Hepatic stellate cell (primary cell): ENCODE results near the gene CEBPZOS.
A peak's percentile ranks its signal among the peaks of the same experiment; 100 is the strongest.

Experiments
- DNase-seq: peaks from one replicate; pipeline ENCODE4 v3.0.0; 2011; ENCODE audit warnings: low spot score

The CEBPZOS gene

GRCh38 chr2:37196320-37197195, at the start of gene CEBPZOS:
CEBPZOS (plus strand) TSS chr2:37196496; CDS start chr2:37199705, 3,209 bp downstream.
- DNase-seq, result peak; percentile 81

DNA sequence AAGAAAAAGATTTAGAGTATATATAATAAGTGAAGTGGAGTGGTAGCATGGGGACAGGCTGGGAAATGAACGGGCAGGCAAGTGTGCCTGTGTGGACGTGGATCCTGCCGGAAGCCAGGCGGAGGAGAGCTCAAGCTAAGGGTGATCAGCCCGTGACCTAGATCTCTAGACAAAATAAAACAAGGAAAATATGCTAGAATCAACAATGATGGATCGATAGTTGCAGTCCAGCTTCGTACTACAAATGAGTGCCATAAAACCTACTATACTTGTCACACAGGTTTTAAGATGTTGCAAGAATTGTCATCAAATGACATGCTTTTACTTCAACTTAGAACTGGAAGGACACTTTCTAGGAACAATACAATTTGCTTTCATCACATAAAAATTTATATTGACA, 48.0 kb upstream of the CEBPZOS start:
- no peak for DNase-seq

- DNase-seq, result no peak
Observed at GRCh38 chr2:37149626-37150322, 46.5 kb upstream of the CEBPZOS start.

DNA sequence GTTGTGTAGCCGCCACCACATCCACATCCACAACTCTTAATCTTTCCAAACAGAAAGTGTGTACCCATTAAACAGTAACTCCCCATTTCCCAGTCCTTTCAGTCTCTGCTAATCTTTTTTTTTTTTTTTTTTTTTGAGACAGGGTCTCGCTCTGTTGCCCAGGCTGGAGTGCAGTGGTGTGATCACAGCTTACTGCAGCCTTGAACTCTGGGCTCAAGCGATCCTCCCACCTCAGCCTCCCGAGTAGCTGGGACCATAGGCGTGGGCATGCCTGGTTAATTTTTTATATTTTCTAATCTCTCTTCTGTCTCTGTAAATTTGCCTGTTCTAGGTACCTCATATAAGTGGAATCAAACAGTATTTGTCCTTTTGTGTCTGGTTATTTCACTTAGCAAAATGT, 43.1 kb upstream of the CEBPZOS start:
- no peak for DNase-seq

DNA sequence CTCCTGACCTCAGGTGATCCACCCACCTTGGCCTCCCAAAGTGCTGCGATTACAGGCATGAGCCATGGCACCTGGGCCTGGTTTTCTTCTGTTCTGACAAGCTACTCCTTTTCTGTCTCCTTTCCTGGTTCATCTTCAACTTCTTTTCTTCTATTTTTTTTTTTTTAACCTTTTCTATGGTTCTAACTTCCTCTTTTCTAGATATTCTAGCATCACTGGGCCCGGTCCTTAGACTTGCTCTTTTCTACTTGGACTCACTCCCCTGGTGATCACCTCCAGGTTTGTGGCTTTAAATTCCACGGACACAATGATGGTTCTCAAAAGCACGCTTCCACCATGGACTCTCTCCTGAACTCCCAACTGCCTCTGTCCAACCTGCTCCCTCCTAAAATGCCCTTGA, 41.5 kb upstream of the CEBPZOS start:
- DNase-seq, result no peak

- peak; percentile 69 for DNase-seq
Observed at GRCh38 chr2:37156071-37156856, 40.0 kb upstream of the CEBPZOS start.

DNA sequence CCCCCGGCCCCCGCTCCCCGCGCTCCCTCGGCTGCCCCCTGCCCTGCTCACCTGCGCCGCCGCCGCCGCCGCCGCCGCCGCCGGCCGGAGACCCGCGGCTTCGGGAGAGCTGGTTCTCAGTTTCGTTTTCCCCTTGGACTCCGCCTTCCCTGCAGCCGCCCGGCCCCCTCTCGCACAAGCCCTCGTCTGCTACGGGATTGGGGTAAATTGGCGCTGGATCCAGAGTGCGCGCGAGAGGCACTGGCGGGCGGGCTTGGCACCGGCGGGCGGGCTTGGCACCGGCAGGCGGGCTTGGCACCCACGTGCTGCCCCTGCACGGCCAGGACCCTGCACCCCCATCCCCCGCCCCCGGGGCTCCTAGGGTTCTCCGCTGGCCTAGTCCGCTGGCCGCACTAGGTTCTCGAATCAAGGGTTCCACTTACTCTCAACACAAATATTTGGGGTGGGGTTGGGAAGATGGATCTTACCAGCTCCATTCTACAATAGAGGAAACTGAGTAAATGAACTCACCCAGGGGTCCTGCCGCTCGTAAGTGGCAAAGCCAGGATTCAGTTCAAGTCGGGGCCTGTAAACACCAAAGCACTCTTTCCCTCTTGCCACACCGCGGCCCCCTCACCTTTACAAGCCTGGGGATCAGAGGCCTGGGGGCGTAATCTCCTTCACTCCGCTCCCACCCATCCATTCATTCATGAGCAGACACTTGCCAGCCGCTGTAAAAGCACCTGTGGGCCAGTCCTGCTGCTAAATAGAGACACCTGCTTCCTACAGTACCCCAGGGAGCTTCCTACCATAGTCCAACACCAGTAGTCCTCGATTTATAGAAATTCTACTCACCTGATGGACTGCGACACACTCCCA, 39.2 kb upstream of the CEBPZOS start, which contains the start of gene EIF2AK2:
Gene EIF2AK2 (minus strand): TSS at position 124 of the 858 bp plus-strand sequence. CDS start 9,174 bp downstream, outside the sequence.
- peak; percentile 98 for DNase-seq

DNA sequence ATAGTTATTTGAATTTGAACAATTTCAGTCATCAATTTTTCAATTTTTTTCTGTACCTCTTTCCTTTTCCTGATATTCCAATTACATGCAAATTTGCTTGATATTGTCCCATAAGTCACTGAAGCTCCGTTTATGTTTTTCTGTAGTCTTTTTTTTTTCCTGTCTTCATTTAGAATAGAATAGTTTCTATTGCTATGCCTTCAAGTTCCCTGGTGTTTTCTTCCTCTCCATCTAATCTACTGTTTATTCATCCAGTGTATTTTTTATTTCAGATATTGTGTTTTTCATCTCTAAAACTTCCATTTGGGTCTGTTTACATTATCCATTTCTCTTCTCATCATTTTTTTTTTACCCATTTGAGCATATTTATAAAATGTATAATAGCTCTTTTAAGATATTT, 31.5 kb upstream of the CEBPZOS start:
- DNase-seq, result no peak

- peak; percentile 29 for DNase-seq
Observed at GRCh38 chr2:37167636-37168180, 28.6 kb upstream of the CEBPZOS start.

- DNase-seq, result peak; percentile 66
Observed at GRCh38 chr2:37168217-37168981, 27.9 kb upstream of the CEBPZOS start.

DNA sequence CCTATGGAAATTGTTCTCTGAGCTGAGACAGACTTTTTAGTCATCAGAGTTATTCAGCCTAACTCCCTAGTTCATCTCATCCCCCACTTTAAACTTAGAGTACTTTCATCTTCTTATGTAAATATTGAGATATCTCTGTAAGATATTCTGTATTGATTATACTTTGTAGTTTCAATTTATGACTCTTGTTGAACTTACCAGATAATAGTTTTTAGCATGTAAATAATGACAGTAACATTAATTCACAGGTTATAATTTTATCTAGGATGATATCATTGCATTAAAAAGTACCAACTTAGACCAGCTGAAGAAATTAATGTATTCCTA, 24.7 kb upstream of the CEBPZOS start:
- DNase-seq, result no peak

DNA sequence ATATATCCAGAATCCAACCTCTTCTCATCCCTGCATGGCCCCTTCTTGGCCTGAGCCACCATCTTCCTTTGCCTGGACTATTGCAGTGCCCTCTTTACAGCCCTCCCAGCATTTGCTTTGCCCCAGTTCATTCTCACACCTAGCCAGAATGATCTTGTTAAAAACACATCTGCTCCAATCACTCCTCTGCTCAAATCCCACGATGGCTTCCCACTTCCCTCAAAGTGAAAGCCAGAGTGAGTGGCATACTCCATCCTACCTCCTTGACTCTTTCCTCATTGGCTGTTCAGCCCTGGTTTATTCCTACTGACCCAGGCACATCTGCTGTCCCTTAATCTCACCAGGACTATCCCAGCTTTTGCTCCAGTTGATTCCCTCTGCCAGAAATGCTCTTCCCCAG, 22.6 kb upstream of the CEBPZOS start:
- DNase-seq, result no peak

DNA sequence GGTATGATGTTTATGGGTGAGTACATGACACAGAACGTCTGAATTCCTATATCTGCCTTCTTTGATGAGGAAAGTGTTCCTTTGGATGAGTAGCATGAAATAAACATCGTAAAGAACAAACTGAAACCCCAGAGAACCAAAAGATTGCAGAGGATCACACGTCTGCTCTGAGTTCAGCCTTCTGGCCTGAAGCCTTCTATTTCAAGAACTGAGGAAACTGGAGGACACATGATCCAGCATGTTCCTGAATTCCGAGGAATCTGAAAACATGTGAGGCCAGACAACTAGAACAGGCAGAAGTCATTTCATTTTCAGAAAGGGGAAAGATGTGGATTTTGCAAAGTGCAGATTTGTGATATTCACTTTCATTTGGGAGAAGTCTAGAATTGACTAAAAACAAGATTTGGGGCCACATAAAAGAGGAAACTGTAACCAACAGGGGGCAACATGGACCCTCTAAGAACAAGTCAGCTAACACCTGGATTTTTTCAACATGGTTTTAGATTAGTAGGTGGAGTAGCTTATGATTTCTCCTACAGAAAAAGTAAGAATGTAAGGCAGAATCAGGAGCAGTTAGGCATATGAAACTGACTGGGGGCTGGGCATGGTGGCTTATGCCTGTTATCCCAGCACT, 16.2 kb upstream of the CEBPZOS start:
- no peak for DNase-seq

DNA sequence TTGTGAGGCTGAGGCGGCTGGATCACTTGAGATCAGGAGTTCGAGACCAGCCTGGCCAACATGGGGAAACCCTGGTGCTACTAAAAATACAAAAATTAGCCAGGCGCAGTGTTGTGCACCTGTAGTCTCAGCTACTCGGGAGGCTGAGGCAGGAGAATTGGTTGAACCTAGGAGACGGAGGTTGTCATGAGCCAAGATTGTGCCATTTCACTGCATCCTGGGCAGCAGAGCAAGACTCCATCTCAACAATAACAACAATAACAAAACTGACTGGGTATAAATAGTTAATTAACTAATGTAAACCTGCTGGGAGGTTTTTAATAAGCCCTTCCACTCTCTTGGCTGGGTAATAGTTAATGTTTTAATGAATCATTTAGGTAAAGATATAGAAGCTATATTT, 15.7 kb upstream of the CEBPZOS start:
- no peak for DNase-seq

DNA sequence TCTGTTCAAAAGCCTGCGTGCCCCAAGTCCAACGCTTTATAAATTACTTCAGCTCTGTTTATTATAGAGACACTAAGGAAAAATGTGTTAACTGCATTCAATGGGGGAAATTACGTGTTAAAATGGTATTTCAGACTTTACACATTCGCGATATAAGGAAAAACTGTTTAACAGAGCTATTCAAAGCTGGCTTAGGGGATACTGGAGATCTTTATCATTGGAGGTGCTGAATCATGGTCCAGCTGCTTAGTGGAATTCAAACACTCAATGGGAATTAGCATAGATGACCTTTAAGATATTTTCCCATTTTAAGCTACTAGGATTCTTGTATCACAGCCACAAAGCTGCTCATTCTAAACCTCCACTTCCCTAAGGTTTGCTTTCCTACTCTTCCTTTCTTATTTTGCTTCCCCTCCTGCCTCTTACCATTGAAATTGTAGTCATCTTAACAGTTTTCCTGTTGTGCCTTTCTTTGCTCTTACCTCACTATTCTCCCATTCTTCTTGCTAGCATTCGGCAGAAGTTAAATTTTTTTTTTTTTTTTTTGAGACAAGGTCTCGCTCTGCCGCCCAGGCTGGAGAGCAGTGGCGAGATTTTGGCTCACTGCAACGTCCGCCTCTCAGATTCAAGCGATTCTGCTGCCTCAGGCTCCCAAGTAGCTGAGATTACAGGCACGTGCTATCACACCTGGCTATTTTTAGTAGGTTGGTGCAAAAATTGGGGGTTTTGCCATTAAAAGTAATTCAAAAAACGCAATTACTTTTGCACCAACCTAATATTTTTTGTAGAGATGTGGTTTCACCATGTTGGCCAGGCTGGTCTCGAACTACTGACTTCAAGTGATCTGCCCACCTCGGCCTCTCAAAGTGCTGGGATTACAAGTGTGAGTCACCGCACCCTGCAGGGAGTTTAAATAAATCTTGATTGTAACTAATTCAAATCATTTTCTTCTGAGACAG, 14.3 kb upstream of the CEBPZOS start:
- DNase-seq, result no peak

DNA sequence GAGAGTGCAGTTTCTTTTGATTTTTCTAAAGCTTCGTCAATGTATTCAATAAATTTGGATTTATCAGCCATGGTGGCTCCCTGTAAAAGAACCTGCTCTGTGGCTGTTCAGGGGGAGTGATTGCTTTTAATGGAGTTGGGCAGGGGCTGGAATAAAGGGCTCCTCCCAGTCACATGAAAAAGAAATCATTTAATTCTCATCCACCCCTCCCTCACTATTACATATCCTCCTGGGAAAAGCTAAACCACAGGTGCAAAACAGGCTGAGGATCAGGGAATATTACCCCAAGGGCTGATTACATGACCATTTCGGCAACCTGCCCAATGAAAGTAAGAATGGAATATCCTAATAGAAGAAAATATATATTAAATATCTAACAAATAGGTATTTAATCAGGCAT, 7.7 kb upstream of the CEBPZOS start, which contains the start of gene SULT6B1:
Gene SULT6B1 (minus strand): TSS at position 101 of the 400 bp plus-strand sequence. CDS start 30 bp downstream, at position 71.
- no peak for DNase-seq

- DNase-seq, result peak; percentile 60
Observed at GRCh38 chr2:37189452-37190153, 6.7 kb upstream of the CEBPZOS start.

GRCh38 chr2:37190290-37190689, 6.0 kb upstream of the CEBPZOS start:
- DNase-seq, result no peak
